Measurements from ENCODE around the gene CDH23.

DNA sequence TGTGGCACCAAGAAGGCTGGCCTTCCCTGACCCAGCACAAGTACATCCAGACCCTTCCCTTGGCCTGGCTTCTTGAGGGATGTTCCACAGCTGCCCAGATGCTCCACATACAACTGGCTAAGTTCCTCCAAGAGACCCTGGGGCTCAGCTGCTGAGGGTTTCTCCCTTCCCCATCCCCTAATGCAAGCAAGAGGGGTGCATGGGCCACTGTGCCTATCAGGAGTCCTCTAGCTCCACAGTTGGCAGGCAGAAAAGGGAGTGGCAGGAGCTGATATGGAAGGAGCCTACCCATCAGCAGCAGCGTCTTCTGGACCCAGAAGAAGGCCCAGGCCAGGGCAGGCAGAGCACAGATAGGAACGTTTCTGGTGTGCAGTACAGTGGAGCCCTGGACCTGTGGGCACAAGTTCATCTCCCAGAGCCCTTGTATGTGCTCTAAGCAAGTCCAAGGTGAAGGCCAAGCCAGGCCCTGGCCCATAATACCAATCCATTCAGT, 350.4 kb downstream of the CDH23 start:
- TF ChIP-seq, protein P1, sequence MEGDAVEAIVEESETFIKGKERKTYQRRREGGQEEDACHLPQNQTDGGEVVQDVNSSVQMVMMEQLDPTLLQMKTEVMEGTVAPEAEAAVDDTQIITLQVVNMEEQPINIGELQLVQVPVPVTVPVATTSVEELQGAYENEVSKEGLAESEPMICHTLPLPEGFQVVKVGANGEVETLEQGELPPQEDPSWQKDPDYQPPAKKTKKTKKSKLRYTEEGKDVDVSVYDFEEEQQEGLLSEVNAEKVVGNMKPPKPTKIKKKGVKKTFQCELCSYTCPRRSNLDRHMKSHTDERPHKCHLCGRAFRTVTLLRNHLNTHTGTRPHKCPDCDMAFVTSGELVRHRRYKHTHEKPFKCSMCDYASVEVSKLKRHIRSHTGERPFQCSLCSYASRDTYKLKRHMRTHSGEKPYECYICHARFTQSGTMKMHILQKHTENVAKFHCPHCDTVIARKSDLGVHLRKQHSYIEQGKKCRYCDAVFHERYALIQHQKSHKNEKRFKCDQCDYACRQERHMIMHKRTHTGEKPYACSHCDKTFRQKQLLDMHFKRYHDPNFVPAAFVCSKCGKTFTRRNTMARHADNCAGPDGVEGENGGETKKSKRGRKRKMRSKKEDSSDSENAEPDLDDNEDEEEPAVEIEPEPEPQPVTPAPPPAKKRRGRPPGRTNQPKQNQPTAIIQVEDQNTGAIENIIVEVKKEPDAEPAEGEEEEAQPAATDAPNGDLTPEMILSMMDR (IDR thresholded peaks at IDR 0.05 in 8 of 11, conservative IDR thresholded peaks at IDR 0.05 in 3 of 11) = no peak
- TF ChIP-seq POLR2A (IDR thresholded peaks at IDR 0.05) (no peak), POLR2AphosphoS5 (IDR thresholded peaks at IDR 0.05) (no peak)
